ENCODE measurements around the gene RGS7. TPM values are rescaled to one million over a fixed set of nuclear protein-coding genes. Genes with fewer than 3 reads are reported as not detected.

Gene RGS7
- total RNA-seq, 2 experiments from 2014 or later, result not detected

GRCh38 chr1:240914506-240914905, 442.5 kb downstream of the RGS7 start:
- no TSS peak for BruUV-seq (replicated peaks)
- Histone ChIP-seq H2AFZ (ENCODE audit: low read length) (no peak overlapping the region), H3K79me2 (ENCODE audit: insufficient read depth, low read depth, low read length) (no peaks in the 10 kb centered on the region), H3K4me2 (ENCODE audit: low read length) (no peak overlapping the region), H3K9me3 (ENCODE audit: low read length) (no peaks in the 10 kb centered on the region), H3K9me2 (ENCODE audit: insufficient read depth, low read length) (no peaks in the 10 kb centered on the region), H3K4me1 (ENCODE audit: insufficient read depth, low read length, poor library complexity, severe bottlenecking) (peaks cover 22% of the 10 kb centered on the region), H3K36me3 (ENCODE audit: insufficient read depth, low read length) (no peaks in the 10 kb centered on the region), H3K27ac (ENCODE audit: low read depth, low read length, poor library complexity, severe bottlenecking) (no peak overlapping the region), H4K20me1 (ENCODE audit: insufficient read depth, low read length) (no peaks in the 10 kb centered on the region), H3K4me3 (ENCODE audit: low read depth, low read length, poor library complexity, severe bottlenecking) (no peak overlapping the region)
- CTCF ChIA-PET (ENCODE audit: unreplicated experiment), result no interaction called here
- POLR2A ChIA-PET, result no interaction called here
- TF ChIP-seq EZH2phosphoT487 (IDR thresholded peaks at IDR 0.05; ENCODE audit: borderline replicate concordance, low read depth, low read length) (no peak), CTCF (conservative IDR thresholded peaks at IDR 0.05; ENCODE audit: low read length) (no peak)
- no peak for DNase-seq (ENCODE audit: low spot score)
- intact Hi-C loops (cut with micrococcal nuclease; ENCODE audit: unreplicated experiment), result no loop called here

- H3K4me1 ChIP-seq (ENCODE audit: insufficient read depth, low read length, poor library complexity, severe bottlenecking), result peaks cover 31% of the 10 kb centered on the region
These were observed 444.2 kb downstream of the RGS7 start for GRCh38 chr1:240912821-240913220.

More at GRCh38 chr1:240912821-240913220, 444.2 kb downstream of the RGS7 start:
- no peak for TF ChIP-seq EZH2phosphoT487 (IDR thresholded peaks at IDR 0.05; ENCODE audit: borderline replicate concordance, low read depth, low read length)
- TF ChIP-seq CTCF (conservative IDR thresholded peaks at IDR 0.05; ENCODE audit: low read length), result no peak
- intact Hi-C loops (cut with micrococcal nuclease; ENCODE audit: unreplicated experiment), result no loop called here
- no peak overlapping the region for H3K27ac ChIP-seq (ENCODE audit: low read depth, low read length, poor library complexity, severe bottlenecking)
- no peak overlapping the region for H3K4me2 ChIP-seq (ENCODE audit: low read length)
- ChIA-PET POLR2A (interaction anchor here (0.6 to 0.8 kb wide), 2 partner anchors 46 to 1876 kb away, joined by 3 read pairs; no protein-coding TSS in a partner anchor), CTCF (ENCODE audit: unreplicated experiment) (no interaction called here)
- H4K20me1 ChIP-seq (ENCODE audit: insufficient read depth, low read length), result no peaks in the 10 kb centered on the region
- H3K36me3 ChIP-seq (ENCODE audit: insufficient read depth, low read length), result no peaks in the 10 kb centered on the region
- BruUV-seq (replicated peaks), result no TSS peak
- H3K9me2 ChIP-seq (ENCODE audit: insufficient read depth, low read length), result no peaks in the 10 kb centered on the region
- no peak overlapping the region for H3K4me3 ChIP-seq (ENCODE audit: low read depth, low read length, poor library complexity, severe bottlenecking)
- no peak for DNase-seq (ENCODE audit: low spot score)
- H2AFZ ChIP-seq (ENCODE audit: low read length), result no peak overlapping the region
- H3K79me2 ChIP-seq (ENCODE audit: insufficient read depth, low read depth, low read length), result no peaks in the 10 kb centered on the region
- H3K9me3 ChIP-seq (ENCODE audit: low read length), result no peaks in the 10 kb centered on the region
